Stimulated activated naive CD8-positive, alpha-beta T cell treated with anti-CD3 and anti-CD28 coated beads, Interleukin-15, Interleukin-2, amounts not matched to agents 100 U/mL and 50 U/mL, for 24 hours (primary cell): Measurements from ENCODE around the gene EGFR.

ENCODE experiments used
- ATAC-seq: fragments of 150-1000 bp; cut with Tn5 transposase; one replicate; pipeline ENCODE4 v1.10.0; 2021
- DNase-seq: peaks from one replicate; pipeline ENCODE4 v3.0.0; 2021

EGFR gene

DNA sequence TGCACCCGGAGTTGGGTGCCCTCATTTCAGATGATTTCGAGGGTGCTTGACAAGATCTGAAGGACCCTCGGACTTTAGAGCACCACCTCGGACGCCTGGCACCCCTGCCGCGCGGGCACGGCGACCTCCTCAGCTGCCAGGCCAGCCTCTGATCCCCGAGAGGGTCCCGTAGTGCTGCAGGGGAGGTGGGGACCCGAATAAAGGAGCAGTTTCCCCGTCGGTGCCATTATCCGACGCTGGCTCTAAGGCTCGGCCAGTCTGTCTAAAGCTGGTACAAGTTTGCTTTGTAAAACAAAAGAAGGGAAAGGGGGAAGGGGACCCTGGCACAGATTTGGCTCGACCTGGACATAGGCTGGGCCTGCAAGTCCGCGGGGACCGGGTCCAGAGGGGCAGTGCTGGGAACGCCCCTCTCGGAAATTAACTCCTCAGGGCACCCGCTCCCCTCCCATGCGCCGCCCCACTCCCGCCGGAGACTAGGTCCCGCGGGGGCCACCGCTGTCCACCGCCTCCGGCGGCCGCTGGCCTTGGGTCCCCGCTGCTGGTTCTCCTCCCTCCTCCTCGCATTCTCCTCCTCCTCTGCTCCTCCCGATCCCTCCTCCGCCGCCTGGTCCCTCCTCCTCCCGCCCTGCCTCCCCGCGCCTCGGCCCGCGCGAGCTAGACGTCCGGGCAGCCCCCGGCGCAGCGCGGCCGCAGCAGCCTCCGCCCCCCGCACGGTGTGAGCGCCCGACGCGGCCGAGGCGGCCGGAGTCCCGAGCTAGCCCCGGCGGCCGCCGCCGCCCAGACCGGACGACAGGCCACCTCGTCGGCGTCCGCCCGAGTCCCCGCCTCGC, at the start of gene EGFR:
EGFR (plus strand) TSS at position 657 of the 830 bp plus-strand sequence. CDS start 261 bp downstream, outside the sequence.
- ATAC-seq (no peak), DNase-seq (no peak)

DNA sequence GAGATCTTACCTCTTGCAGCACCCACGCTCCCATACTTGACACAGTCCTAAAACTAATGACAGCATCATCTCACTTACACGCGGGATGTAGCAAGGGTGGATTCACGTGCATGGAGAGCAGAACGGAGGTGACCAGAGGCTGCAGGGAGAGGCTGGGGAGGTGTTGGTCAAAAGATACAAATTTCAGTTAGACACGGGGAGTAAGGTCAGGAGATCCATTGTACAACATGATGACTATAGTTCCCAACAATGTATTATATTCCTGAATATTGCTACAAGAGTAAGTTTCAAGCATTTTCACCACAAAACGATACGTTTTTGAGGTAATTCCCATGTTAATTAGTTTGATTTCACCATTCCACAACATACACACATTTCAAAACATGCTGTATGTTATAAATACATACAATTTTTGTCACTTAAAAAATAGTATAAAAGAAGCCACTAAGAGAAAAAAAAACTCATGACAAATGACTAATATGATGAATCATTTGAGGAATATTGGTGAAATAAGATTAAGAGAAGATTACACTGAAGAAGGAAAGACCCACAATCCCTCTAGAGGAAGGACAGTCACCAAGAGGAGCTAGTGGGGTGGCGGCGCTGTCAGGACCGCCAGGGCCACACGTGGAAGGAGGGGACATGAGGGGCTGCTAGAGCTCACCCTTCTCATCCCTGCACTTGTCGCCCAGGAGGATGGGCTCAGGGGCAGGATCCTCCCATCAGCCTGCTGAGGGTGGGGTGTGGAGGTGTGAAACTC, 49.4 kb upstream of the EGFR start:
- DNase-seq (no peak), ATAC-seq (no peak)

DNA sequence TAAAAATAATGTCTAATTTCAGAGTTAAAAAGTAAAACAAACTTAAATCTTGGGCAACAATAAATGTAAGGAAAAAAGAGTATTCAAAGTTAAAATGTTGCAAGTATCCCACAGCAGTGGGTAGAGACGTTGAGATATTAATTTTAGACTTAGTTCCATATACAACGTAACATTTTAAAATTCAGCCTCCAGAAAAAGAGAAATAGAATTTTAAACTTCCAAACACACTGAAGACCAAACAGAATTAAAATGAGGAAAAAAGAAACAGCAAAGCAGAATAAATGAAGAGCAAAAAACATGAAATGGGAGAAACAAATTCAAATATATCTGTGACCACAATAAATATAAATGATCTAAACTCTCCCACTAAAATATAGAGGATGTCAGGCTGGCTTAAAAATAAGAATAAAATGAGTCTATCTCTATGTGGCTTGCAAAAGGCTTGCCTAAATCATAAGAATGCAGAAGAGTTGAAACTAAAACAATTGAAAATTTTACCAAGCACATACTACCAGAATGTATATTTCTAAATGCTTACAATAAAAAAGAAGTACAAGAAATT, 46.0 kb upstream of the EGFR start:
- ATAC-seq: no peak
- DNase-seq: no peak

DNA sequence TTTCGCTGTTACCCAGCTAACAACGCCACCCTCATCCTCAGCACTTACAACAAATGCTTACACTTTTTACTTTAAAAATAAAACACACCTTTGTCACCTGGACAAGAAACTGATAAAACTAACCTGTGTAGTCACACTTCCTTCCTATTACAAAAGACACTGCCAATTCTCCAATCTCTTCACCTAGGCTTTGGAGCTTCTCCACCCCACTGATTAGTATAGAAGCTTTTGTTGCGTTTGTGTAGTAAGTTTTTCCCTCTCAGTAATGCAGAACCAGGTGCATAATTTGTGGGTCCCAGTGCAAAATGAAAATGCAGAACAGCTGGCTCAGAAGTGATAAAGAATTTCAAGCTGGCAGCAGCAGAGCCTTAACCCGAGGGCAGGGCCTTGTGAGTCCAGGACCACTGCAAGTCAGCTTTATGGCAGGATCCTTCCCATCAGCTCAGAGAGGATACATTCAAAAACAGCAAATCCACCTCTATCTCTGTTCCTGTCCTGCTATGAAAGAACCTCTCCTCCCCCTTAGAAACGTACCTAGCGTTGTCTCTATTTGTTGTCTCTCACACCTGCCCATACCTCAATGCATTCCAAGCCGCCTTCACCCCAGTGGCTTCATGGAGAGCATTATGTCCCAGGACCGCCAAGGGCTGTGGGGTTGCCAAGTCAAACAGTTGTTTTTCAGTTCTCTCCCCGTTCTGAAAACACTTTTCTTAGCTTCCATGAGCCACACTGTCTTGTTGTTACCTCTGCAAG, 40.3 kb upstream of the EGFR start:
- DNase-seq (no peak), ATAC-seq (no peak)

DNA sequence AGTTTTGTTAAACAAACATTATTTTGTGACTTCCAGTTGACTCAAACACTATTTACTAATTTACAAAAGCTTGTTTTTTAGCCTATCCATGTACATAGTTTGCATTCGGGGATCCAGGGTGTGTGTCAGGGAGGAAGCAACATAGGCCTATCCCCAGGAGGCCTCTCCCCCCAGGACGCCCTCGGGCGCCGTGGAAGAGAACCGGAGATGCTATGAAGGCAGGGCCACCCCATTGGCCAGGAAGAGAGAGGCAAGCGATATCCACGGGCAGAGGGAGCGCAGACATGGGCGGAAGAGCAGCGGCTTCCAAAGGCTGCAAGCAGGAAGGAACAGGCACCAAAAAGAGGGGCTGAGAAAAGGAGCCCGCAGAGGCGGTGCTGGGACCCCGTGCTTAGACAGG, 38.3 kb upstream of the EGFR start:
- DNase-seq (no peak), ATAC-seq (no peak)

DNA sequence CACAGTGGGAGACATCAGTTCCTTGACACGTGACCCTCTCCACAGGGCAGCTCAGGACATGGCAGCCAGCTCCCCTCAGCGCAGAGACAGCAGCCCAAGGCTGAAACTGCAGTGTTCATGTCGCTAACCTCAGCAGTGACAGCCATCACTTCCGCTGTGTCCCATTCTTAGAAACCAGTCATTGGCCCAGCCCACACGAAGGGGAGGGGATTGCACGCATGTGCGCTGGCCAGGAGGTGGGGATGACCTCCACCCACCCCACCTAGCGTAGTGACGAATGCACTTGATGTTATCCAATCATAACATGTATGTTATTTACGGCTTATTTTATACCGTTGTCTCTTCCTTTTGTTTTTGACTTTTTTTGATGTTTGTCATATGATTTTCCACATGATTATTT, 36.9 kb upstream of the EGFR start:
- DNase-seq (no peak), ATAC-seq (no peak)

DNA sequence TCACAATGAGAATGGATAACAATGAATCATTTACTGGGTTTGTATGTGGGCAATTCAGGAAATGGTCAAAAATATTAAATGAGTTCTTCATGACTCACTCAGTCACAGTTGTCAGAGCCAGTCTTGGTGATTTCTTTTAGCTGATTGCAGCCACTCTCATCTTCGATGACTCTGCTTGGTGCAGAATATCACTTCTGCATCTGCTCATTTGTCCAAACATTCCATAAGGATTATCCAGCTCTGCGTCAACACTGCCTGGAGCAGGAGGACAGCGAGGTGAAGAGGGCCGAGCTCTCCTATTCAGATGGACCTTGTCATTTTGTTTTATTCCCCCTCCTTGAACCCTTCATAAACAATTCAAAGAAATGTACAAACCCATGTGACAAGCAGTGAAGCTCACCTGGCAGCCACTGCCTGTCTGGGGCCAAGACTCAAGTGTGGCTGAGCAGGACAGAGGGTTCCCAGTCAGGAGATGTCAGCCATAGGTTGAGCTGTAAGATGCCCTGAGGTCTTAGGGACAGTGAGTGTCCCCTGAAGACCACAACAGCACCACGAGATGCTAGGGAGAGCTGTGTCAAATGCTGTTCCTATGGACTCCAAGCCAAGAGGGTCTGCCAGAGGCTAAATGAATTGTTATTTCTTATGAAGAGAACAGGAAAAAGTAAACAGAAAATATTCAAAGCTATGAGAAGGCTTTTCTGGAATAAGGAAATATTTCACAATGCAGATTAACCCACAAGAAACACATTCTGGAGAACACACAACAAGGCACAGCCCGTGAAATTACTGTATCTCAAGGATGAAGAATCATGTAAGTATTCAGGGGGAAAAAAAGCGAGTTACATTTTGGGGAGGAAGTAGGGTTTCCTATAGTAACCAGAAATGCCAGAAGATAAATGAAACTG, 33.1 kb upstream of the EGFR start:
- ATAC-seq (no peak), DNase-seq (no peak)

DNA sequence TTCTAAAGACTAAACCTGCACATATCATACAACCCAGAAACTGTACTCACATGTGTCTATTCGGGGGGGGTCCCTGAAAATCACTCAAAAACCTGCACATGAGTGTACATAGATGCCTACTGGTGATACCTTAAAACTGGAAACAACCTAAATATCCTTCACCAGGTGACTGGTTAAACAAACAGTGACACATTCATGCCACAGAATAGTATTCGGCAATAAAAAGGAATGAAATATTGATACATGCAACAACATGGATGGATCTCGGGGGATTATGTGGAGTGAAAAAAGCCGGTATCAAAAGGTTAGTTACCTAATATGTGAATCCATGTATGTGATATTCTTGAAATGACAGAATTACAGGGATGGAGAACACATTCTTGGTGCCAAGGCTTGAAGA, 32.1 kb upstream of the EGFR start:
- ATAC-seq: no peak
- no peak for DNase-seq

DNA sequence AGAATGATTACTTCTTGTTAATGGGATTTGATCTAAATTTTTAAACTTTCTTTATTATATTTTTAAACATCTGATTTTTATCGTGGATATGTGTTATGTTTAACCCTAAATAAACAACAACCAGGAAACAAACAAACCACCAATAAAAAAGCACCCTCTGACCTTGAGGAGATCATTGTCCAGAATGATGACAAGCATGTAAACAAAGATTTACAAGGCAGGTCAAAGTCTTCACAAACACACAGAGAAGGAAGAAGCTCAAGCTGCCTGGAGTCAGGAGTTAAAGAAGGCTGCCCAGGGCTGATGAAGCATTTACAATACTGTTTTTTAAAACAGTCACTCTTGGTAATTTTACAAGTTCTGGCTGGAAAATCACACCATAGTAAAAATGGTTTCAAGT, 31.0 kb upstream of the EGFR start:
- ATAC-seq (no peak), DNase-seq (no peak)

DNA sequence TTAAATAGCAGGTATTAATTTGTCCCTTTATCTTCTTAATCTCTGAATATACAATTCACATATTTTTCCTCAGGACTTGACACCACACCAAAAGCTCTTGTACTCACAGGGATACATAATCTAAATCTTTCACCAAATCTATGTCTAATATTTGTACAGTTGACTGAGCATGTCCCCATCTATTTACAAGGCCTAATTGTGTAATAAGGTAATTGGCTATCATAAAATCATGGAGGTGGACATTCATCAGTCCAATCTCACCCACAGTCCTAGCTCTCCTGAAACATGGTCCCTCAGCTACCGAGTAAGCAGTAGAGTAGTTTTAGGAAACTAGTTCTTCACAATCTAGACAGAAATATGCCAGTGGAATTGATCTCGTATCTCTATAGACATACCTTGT, 30.3 kb upstream of the EGFR start:
- no peak for ATAC-seq
- DNase-seq: no peak

DNA sequence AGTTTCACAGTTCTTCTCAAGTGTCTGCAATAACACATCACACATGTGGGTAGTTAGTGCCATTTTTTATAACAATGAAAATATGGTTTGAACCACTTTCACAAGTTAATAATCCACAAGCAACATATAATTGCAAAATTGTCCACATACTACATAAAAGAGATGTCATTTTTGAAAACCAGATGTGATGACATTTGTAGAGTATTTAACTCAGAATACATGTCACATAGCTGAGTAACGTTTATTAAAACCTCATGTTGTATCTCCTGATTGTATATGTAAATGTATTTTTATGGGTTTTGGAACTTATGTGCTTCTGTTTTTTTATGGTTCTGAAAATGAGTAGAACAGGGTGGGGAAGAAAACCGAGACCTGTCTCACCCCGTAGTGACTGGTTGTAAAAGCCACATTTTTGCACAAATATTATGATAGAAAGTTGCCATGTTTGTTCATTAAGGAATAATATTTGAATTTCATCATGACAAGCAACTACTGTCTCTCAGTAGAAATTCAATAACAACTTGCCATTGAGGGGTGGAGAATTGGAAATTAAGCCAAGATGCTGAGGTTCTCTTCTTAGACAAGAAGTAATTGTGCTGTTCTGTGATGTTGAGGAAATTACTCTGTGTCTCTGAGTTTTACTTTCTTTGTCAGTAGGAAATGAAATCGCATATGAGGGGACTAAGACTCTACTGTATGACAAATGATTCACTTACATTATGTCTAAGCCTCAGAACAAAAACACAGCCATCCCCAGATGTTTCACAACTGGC, 29.2 kb upstream of the EGFR start:
- ATAC-seq: no peak
- DNase-seq: no peak

DNA sequence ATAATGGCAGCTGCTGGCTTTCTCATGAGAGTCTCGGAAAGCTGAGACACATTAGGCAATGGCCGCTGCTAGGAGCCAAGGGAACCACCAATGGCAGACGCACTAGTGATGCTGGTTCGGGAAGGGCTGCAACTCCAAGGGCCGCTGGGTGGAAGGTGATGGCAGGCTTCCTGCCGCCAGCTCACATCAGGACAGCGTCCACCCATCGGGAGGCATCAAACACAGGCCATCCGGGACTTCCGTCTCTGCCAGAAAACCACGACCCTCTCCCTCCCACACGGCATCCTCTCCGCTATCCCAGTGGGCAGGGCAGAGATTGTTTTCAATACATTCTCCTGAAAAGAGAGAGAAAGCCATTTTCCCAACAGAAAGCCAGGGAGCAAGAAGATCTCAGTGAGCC, 27.5 kb upstream of the EGFR start:
- ATAC-seq: no peak
- no peak for DNase-seq

DNA sequence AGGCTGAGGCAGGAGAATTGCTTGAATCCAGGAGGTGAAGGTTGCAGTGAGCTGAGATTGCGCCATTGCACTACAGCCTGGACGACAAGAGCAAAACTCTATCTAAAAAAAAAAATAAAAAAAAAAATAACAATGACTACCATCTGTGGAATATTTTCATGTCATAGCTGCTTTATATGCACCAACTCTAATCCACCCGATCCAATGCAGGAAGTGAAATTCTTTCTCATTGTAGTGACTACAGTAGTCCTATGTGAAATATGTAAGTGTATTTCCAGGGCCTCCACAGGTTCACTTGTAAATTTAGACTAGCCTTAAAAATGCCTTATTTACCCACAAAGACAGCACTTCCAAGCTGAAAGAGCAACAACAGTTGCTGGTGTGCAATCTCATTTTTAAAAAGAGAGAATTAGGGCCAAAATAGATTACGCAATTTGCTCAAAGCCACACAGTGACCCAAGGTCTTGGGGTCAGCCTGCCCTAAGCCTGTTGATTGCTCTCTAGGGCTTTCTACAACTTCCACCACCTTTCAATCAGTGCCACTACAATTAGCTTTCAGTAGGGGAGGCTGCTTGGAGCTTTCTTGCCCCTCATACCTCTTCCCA, 25.8 kb upstream of the EGFR start:
- DNase-seq: no peak
- ATAC-seq: no peak

DNA sequence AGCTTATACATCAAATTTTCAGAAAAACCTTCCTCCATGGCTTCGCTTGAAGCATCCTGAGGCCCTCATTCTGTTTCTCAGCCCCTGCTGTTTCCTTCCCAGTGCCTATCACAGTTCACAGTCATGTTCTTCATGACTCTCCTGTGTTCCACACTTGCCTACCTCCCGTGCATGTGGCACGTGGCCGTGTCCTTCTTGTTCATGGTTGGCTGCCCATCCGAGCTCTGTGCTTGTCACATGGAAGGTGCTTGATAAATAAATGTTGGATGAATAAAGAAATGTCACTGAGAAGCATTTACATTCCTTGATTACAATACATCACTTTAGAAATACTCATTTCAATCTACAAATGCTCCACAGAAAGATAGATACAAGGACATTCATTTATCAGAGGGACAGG, 23.7 kb upstream of the EGFR start:
- DNase-seq: no peak

DNA sequence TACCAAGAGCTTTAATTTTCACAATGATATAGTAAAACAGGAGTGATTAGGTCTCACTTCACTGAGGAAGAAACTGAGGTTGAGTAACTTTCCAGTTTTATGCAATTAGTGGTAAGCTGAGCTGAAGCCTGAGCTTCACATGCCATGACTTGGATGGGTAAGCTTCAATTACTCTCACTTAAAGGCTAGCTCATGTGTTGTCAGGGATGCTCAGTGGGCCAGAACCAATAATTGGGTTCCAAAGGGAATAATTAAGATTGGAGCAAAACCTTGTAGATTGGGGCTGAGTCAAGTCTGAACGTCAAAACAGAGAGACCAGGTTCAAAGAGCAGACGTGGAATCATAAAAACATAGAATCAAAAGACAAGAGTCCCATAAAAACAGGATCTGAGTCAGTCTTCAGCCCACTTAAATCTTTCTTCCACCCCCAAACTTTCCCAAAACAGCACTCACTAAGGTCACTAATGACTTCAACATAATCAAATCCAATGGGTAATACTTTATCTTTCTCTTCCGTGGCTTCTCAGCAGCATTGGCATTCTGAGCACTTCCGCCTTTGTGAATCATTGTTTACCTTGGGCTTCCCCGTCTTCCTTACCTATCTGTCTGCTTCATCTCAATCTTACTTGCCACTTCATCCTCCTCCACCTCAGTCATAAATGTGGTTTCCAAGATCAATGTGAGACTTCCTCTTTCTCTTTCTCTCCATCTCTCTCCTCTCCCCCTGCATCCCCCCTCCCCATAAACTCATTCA, 23.0 kb upstream of the EGFR start:
- no peak for DNase-seq
- ATAC-seq: peak; percentile 90

More for the DNA sequence above, 23.7 kb upstream of the EGFR start:
- no peak for ATAC-seq

DNA sequence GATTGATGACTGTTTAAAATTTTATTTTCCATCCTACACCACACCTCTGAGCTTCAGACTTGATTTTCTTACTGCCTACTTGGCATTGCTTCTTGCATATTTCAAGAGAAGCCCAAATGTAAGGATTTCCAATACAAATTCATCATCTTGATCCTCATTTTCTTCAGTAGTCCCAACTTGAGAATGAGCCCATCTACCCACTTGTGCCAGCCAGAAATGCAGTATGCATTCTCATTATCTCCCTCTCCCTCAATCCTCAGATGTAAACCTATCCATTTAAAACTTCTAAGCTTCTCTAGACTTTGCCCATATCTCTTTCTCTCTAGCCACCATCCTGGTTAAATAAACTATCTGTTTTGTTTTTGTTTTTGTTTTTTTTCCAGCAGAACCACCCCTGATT, 22.4 kb upstream of the EGFR start:
- no peak for ATAC-seq

DNA sequence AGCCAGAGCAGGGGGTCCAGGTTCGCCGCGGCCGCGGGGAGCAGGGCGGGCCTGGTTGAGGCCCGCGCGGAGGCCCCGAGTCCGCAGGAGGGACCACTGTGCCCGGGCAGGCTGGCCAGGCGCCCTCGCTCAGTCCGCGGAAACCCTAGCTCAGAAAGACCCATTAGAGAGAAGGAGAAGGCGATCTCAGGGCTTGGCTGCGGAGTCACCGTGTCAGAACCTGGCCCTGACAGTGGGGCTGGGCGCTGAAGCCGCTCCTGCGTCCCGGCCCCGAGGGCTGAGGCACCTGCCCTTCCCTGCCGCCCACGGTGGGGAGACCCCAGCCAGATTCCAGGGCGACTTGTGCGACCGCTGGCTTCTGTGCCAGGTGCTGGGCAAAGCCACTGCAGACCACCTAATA, 14.2 kb upstream of the EGFR start:
- ATAC-seq (no peak), DNase-seq (no peak)

More for the DNA sequence above, 22.4 kb upstream of the EGFR start:
- no peak for DNase-seq

DNA sequence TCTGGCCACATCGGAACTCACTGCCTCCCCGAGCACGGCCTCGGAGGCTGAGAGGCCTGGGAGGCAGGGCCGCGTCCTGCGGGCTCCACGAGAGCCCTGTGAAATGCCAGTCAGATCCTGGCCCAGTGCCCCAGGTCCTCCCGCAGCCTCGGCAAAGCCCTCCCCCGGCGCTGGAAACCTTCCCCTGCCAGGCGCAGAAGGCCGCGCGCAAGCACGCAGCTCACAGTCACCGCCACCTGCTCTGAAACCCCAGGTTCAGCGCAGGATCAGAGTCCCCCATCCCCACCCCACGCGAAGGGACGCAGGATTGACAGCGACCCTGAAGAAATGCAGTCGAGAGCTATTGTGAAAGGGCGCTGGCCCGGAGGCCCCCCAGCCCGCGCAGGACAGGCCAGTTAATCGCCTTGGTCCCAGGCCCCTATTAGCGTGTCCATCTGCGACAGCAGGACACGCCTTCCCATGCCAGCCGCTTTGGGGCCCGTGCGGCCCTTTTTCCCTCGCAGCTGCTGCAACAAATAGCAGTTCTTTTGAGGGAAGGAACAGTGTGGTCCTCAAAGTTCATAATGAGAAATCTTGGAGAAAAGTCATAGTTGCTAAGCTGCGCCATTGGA, 13.5 kb upstream of the EGFR start:
- no peak for DNase-seq
- no peak for ATAC-seq

DNA sequence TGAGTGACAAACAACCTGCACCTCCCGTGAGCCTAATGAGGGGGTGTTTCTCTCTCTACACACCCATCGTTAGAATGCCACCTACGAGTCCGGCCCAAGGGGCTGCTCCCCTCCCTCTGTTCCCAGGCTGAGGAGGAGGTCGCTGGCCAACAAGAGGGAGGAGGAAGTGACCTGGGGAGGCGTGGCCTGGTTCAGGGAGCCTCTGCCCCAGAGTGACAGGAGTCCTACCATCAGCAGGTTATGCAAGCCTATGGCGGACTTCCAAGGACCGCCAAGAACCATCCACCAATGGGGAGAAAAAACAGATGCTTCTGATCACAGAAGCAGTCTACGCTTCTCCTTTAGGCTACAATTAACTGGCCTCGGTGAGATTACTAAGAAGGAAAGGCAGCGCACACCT, 12.3 kb upstream of the EGFR start:
- ATAC-seq (no peak), DNase-seq (no peak)
